Inflammatory macrophage treated with lipopolysaccharide for 4 hours (primary cell): ENCODE results near the gene MISP.

Experiments used
- DNase-seq: peaks from one replicate; pipeline ENCODE4 v3.0.0-alpha.2; 2020

The MISP gene

GRCh38 chr19:778910-779653, 28.2 kb downstream of the MISP start:
- DNase-seq = no peak

GRCh38 chr19:780935-781334, 30.0 kb downstream of the MISP start:
- no peak for DNase-seq

GRCh38 chr19:781800-782184, 30.9 kb downstream of the MISP start:
- DNase-seq = no peak

GRCh38 chr19:782185-782877, 31.4 kb downstream of the MISP start:
- DNase-seq = no peak

DNA sequence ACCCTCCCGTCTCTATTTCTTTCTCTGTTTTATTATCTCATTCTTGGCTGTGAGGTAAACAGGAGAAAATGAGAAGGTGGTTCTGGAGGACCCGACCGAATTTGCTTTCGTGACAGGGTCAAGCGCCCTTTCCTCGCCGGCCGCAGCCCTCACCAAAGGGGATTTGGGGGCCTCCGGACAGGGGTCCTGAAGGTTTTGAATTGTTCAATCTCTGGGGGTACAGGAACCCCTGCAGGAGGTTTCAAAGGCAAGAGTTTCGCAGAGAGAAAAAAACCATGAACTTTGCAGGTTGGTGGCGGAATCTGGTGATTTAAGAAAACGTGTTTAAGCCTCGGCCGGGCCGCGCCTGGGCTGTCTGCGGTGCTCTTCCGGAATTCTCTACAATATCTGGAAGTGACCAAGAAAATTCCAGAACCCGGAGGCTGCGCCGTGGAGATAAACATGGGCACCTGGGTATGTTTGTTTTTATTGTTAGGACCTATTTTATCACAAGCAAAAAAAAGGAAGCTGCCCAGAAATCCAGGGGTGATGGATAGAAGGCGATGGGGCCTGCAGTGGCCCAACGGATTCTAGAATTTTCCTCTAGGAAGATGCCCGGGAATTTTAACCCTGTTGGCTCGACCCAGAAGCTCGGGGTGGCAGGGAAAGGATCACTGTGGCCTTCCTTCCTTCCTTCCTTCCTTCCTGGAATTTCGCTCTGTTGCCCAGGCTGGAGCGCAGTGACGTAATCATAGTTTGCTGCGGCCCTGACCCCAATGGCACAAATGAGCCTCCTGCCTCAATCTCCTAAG, 32.2 kb downstream of the MISP start:
- no peak for DNase-seq

DNA sequence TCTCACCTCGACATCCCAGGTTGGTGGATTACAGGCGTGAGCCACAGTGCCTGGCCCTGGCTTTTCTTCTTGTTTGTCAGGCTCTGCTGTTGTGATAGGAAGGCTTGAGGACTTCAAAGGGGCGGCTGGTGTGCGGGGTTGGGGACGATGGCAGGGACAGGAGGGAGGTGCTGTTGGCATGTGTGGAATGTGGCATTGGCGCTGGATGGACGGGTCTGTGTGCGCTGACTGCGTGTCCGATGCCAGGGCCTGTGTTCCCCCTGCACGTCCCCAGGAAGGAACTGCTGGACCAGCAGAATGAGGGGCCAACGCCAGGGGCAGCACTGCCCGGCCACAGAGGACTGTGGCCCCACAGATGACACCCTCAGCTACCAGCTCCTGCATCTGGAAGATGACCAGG, 33.6 kb downstream of the MISP start:
- no peak for DNase-seq

GRCh38 chr19:787536-787935, 36.6 kb downstream of the MISP start:
- DNase-seq = no peak

GRCh38 chr19:788686-788982, 37.7 kb downstream of the MISP start:
- no peak for DNase-seq

DNA sequence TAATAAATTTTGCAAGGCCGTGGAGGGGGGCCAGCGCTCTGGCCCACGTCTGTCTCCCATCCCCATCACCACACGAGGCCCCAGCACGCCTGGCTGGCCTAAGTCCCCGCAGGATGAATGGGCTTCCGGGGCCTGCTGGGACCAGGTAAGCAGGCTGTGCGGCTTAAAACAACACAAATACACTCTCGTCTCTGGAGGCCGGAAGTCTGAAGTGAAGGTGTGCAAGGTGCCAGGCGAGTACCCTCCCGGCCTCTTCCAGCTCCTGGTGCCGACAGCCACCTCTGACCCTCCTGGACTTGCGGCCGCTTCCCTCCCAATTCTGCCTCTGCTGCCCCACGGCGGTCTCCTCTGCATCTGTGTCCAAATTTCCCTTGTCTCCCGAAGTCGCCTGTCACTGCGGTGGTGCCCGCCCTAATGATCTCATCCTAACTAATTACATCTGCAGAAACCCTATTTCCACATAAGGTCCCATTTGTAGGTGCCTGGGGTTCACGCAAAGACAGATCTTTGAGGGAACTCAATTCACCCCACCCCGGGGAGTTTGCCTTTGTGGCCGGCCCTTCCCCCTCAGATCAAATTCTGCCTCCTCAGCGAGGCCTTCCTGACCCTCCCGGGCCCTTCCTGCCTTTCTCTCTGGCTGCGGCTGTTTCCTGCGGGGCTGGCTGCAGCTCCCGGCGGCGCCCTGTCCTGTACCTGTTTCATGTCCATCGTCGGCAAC, 38.2 kb downstream of the MISP start:
- DNase-seq = peak; percentile 62

DNA sequence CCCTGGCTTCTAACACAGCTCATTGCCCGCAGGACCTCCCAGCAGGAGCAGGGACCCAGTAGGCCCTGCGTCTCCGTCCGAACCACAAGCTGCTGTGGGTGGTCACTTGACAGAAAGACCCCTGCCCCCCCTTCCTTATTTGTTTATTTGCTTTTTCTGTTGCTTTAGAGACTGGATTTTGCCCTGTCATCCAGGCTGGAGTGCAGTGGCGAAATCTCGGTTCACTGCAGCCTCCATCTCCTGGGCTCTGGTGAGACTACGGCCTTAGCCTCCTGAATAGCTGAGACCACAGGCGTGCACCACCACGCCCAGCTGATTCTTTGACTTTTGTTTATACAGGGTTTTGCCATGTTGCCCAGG, 38.8 kb downstream of the MISP start:
- DNase-seq = no peak

DNA sequence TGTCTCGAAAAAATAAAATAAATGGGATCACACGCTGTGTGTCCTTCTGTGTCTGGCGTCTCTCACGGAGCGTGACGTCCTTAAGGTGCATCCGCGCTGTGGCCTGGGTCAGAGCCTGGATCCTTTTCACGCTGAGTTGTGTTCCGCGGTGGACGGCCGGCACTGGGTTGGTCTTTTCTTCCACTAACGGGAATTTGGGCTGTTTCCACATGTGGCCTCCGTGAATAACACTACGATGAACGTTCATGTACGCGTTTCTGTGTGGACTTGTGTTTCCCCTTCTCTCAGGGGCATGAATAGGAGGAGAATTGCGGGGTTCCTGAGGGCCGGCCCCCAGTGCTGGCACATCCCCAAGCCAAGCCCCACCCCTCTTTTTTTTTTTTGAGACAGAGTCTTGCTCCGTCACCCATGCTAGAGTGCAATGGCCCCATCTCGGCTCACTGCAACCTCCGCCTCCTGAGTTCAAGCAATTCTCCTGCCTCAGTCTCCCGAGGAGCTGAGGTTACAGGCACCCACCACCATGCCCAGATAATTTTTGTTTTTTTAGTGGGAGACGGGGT, 40.2 kb downstream of the MISP start:
- no peak for DNase-seq

DNA sequence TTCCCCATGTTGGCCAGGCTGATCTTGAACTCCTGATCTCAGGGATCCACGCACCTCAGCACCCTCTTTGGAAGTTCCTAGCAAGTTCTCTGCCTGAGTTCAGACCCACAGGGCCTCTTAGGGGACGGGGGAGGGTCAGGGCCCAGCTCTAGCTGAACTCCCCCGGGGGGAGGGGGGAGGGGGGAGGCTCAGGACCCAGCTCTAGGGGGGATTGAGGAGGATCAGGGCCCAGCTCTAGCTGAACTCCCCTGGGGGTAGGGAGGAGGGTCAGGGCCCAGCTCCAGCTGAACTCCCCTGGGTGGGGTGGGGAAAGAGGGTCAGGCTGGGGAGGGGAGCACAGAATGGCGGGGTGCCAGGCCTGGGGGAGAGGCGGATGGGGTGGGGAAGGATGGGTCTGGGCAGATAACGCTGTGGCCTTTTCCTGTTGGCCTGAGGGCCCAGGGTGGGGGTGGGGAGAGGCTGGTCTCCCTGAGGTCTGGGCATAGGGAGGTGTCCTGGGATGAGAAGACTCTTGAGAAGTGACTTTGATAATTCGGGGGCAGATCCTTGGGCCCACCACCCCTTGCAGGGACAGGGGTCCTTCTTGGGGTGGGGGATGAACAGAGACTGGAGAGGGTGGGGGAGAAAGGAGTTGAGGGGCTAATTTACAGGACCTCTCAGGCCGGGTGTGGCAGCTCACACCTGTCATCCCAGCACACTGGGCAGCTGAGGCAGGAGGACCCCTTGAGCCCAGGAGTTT, 40.8 kb downstream of the MISP start:
- DNase-seq = no peak

DNA sequence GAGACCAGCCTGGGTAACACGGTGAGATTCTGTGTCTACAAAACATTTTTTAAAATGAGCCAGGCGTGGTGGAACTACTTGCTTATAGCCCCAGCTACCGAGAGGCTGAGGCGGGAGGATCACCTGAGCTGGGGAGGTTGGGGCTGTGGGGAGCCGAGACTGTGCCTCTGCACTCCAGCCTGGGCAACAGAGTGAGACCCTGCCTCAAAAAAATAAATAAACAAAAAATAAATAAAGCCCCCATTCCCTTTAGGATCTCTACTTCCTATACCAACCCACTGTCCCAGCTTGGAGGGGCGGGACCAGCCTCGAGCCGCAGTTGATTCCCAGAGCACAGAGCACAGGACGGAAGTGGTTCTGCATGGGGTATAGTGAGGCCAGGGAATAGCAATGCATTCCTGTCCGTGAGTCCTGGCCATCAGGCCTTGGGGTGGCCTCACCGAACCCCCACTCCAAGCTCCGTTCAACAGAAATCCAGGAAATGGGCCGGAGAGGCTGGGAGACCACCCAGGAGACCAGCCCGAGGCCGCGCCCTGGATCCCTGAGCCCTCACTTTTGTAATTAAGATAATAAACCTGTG, 41.5 kb downstream of the MISP start:
- no peak for DNase-seq

GRCh38 chr19:793806-794205, 42.9 kb downstream of the MISP start:
- no peak for DNase-seq

DNA sequence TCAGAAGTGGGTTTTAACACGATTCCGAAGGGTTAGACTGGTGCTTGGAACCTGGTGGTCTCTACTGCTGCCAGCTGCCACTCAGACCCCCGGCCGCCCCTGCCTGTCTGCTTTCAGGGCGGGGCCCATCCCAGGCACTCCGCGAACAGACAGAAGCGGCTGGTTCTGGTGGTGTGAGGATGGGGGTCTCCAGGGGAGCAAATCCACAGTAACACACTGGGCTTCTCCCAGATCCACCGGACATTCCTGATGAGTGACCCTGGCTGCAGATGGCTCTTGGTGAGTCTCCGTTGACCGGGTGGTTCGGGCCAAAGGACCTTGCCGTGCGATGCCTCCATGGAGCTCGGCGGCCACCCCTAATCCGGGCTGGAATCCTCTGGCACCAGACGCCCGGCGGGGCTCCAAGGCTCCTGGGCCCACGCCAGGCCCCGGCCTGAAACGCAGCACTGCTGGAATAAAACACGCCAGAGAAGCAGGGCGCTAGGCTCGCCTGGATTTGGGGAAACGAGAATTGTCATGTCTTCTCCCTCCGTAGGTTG, 44.2 kb downstream of the MISP start:
- no peak for DNase-seq

GRCh38 chr19:795691-796581, 45.0 kb downstream of the MISP start:
- DNase-seq = no peak

DNA sequence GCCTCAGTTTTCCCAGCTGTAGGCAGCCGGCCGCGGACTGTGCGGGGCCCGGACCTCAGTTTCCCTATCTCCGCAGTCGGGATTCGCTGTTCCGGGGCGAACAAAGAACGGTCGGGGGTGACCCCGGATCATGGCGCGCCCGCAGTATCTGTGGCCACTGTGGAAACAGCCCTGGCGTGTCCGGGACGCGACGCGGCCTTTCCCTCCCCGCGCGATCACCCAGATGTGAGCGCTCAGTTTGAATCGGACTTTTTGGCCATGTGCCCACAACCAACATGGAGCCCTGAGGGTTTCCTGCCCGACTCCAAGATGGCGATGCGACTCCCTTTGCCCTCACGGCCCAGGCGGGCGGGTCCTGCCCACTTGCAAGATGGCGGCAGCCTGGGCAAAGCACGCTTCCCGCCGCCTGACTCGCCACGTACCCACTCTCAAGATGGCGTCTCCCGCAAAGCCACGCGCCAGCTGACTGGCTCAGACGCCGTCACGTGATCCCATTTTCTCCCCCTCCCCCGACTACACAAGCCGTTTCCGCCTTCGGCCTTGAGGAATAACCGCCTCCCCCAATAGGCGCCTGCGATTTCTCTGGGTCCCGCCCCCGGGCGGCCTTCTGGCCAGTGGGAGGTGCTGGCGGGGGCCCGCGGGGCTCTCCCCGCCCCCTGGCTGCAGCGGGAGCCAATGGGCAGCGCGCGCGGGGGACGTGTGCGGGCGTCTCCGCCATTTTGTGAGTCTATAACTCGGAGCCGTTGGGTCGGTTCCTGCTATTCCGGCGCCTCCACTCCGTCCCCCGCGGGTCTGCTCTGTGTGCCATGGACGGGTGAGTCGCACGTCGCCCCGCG, 46.0 kb downstream of the MISP start, which contains the start of gene PTBP1:
Gene PTBP1 (plus strand): TSS at position 761 of the 836 bp plus-strand sequence. CDS start 46 bp downstream, at position 807.
- peak; percentile 100 for DNase-seq

DNA sequence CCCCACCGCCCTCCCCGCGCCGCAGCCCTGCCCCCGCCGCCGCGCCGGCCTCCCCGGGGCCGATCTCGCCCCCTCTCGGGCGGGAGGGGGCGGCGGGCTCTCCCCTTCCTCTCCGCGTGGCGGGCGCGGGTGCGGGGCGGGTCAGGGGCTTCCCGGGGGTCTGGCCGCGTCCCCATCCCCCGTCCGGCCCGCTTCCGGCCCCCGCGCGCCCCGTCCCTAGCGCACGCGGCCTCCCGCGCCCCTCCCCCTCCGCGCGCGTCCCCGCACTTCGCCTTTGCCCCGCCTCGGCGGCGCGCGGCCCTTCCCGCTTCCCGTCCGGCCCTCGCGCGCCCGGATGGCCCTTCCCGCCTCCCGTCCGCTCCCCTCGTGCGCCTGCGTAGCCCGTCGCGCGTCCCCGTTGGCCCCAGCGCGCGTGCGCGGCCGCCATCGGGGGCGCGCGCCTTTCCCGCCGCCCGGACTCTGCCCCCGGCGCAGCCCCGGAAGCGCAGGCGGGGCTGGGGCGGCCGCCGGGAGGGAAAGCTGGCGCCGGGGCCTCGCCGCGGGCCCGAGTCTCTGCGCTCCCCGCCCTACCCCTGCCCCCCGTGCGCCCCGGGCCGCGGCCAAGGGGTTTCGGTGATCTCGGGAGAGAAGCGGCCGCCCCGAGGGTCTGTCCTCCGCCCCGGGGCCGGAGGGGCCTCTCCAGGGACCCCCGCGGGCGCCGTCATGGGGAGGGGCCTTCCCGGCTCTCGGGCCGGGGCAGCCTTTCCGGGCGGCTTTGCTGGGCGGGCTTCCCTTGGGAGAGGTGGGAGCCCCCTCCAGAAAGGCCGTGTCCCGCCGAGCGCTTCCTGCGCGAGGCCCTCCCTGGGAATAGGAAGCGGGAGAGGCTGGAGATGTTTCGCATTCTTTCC, 46.9 kb downstream of the MISP start:
- DNase-seq = peak; percentile 94
